HCT116 (cell line): ENCODE results near the gene PLCB3. TPM values are rescaled to one million over a fixed set of nuclear protein-coding genes. Genes with fewer than 3 reads are reported as not detected.

Source experiments
- ATAC-seq: fragments of 200-7000 bp; cut with Tn5 transposase; 2 replicates; pipeline ENCODE4 v1.9.1; 2020; ENCODE audit warnings: mild to moderate bottlenecking, moderate library complexity
- BruUV-seq: library from RNA; stranded (reverse); fragments of 400-500 nt; replicated peaks from 2 replicates; lab custom pipeline; 2021; lab: Mats Ljungman, UMichigan
- CTCF ChIA-PET: fragments of 300-600 bp; sonication (Branson Sonifier 250); formaldehyde crosslinking; loops from one replicate; lab custom pipeline; 2021; ENCODE audit warnings: antibody characterized with exemption; lab: Charles Lee
- POLR2A ChIA-PET: fragments of 300-600, 350-600 bp; sonication (Branson Sonifier 250); formaldehyde crosslinking; loops from one replicate; lab custom pipeline; 2021; ENCODE audit warnings: antibody characterized with exemption; lab: Charles Lee
- RAD21 ChIA-PET, 2 experiments: fragments of 300-600 bp; sonication (Branson Sonifier 250); formaldehyde crosslinking; loops; one replicate each; lab custom pipeline; 2023; ENCODE audit warnings: low total read pairs in 2 of 2; ENCODE audit not compliant: uncharacterized antibody in 2 of 2, unreplicated experiment in 2 of 2, low non-redundant PET in 1 of 2; lab: Charles Lee
- DNase-seq: peaks from one replicate; pipeline ENCODE4 v3.0.0-alpha.2; 2010; ENCODE audit warnings: low read depth, low spot score
- H2AFZ ChIP-seq: fragments of 200-600 bp; shearing (Covaris generic), sonication (generic); 2 replicates; pipeline ENCODE4 v1.6.1; 2017; ENCODE audit warnings: low read depth, mixed run types, mixed read lengths, antibody characterized with exemption, low read length; ENCODE audit not compliant: poor library complexity, severe bottlenecking
- H3K27ac ChIP-seq: 2 replicates; pipeline ENCODE4 v1.5.1; 2012; ENCODE audit warnings: low read depth, low read length
- H3K27me3 ChIP-seq: fragments of 200-600 bp; sonication (generic); 2 replicates; pipeline ENCODE4 v1.6.1; 2016; ENCODE audit warnings: mixed run types, low read length, mixed read lengths; ENCODE audit not compliant: insufficient read depth
- H3K36me3 ChIP-seq, 2 experiments: fragments of 200-500 bp in 1 of 2; fragments of 200-600 bp in 1 of 2; sonication (Bioruptor generic) in 1 of 2; sonication (generic) in 1 of 2; 2 replicates each; pipeline versions ENCODE4 v1.5.1 to v1.6.1; 2014 to 2016; ENCODE audit warnings: low read length in 2 of 2, inconsistent platforms in 1 of 2, mixed read lengths in 1 of 2, mixed run types in 1 of 2; ENCODE audit not compliant: insufficient read depth in 2 of 2, control insufficient read depth in 1 of 2
- H3K4me1 ChIP-seq, 2 experiments: fragments of 200-600 bp in 1 of 2; sonication (generic) in 1 of 2; 2 replicates each; pipeline versions ENCODE4 v1.5.1 to v1.6.1; 2012 to 2017; ENCODE audit warnings: low read length in 2 of 2, inconsistent platforms in 1 of 2, mild to moderate bottlenecking in 1 of 2, mixed read lengths in 1 of 2, mixed run types in 1 of 2, moderate library complexity in 1 of 2; ENCODE audit not compliant: insufficient read depth in 2 of 2, control insufficient read depth in 1 of 2
- H3K4me2 ChIP-seq: fragments of 200-600 bp; sonication (generic); 2 replicates; pipeline ENCODE4 v1.6.1; 2017; ENCODE audit warnings: mixed run types, low read length, mixed read lengths
- H3K4me3 ChIP-seq, 2 experiments: fragments of 200-600 bp in 1 of 2; sonication (generic) in 1 of 2; replicated peaks in 1 of 2; 2 replicates each; pipeline ENCODE4 v1.5.1; 2011 to 2016; ENCODE audit warnings: low read length in 2 of 2, control low read depth in 1 of 2, low read depth in 1 of 2, mild to moderate bottlenecking in 1 of 2, mixed read lengths in 1 of 2, mixed run types in 1 of 2
- H3K79me2 ChIP-seq: fragments of 200-600 bp; sonication (generic); 2 replicates; pipeline ENCODE4 v1.6.1; 2017; ENCODE audit warnings: mild to moderate bottlenecking, mixed run types, low read length, moderate library complexity, mixed read lengths; ENCODE audit not compliant: insufficient read depth
- H3K9ac ChIP-seq: fragments of 200-600 bp; sonication (generic); 2 replicates; pipeline ENCODE4 v1.6.1; 2016; ENCODE audit warnings: low read length, mixed read lengths
- H3K9me2 ChIP-seq: fragments of 200-600 bp; sonication (generic), shearing (Covaris generic); 2 replicates; pipeline ENCODE4 v1.6.1; 2017; ENCODE audit warnings: mixed run types, mild to moderate bottlenecking, moderate library complexity; ENCODE audit not compliant: insufficient read depth
- H3K9me3 ChIP-seq, 2 experiments: fragments of 200-500 bp in 1 of 2; fragments of 200-600 bp in 1 of 2; sonication (Bioruptor generic) in 1 of 2; sonication (generic) in 1 of 2; 2 replicates each; pipeline ENCODE4 v1.6.1; 2014 to 2017; ENCODE audit warnings: low read length in 2 of 2, mixed read lengths in 2 of 2, inconsistent platforms in 1 of 2, low read depth in 1 of 2, mild to moderate bottlenecking in 1 of 2, mixed run types in 1 of 2, moderate library complexity in 1 of 2; ENCODE audit not compliant: control insufficient read depth in 1 of 2, insufficient read depth in 1 of 2
- H4K20me1 ChIP-seq: fragments of 200-600 bp; sonication (generic), shearing (Covaris generic); 2 replicates; pipeline ENCODE4 v1.6.1; 2017; ENCODE audit warnings: mixed run types, mild to moderate bottlenecking, moderate library complexity; ENCODE audit not compliant: insufficient read depth
- CBX3 ChIP-seq: IDR thresholded peaks from 2 replicates; pipeline ENCODE4 v1.6.1; 2012; ENCODE audit warnings: low read depth
- CEBPB ChIP-seq: IDR thresholded peaks from 2 replicates; pipeline ENCODE4 v1.6.1; 2012; ENCODE audit warnings: low read depth
- EZH2 ChIP-seq: fragments of 200-600 bp; sonication (generic); IDR thresholded peaks from 2 replicates; pipeline ENCODE4 v1.6.1; 2017; ENCODE audit warnings: antibody characterized with exemption, mixed run types
- EZH2phosphoT487 ChIP-seq: fragments of 200-600 bp; IDR thresholded peaks from 2 replicates; pipeline ENCODE4 v1.6.1; 2018; ENCODE audit warnings: antibody characterized with exemption, borderline replicate concordance
- JUND ChIP-seq: IDR thresholded peaks from 2 replicates; pipeline ENCODE4 v1.6.1; 2012
- POLR2A ChIP-seq: IDR thresholded peaks from 2 replicates; pipeline ENCODE4 v1.7.0; 2011; ENCODE audit warnings: borderline replicate concordance; ENCODE audit not compliant: insufficient read depth, insufficient read length; ENCODE audit errors: extremely low read depth
- POLR2AphosphoS5 ChIP-seq: IDR thresholded peaks from 2 replicates; pipeline ENCODE4 v1.6.1; 2011; ENCODE audit warnings: mild to moderate bottlenecking, low read depth, low read length, moderate library complexity
- RAD21 ChIP-seq: IDR thresholded peaks from 2 replicates; pipeline ENCODE4 v1.6.1; 2012; ENCODE audit warnings: low read depth, mild to moderate bottlenecking
- SIN3A ChIP-seq: IDR thresholded peaks from 2 replicates; pipeline ENCODE4 v1.6.1; 2012; ENCODE audit warnings: low read depth
- SP1 ChIP-seq: IDR thresholded peaks from 2 replicates; pipeline ENCODE4 v1.6.1; 2012; ENCODE audit warnings: low read depth
- TCF7L2 ChIP-seq: IDR thresholded peaks from 2 replicates; pipeline ENCODE4 v1.7.0; 2011; ENCODE audit warnings: borderline replicate concordance, inconsistent platforms; ENCODE audit not compliant: insufficient read depth, insufficient read length; ENCODE audit errors: extremely low read depth
- YY1 ChIP-seq: IDR thresholded peaks from 2 replicates; pipeline ENCODE4 v1.6.1; 2011; ENCODE audit warnings: low read length, low read depth, moderate library complexity, mild to moderate bottlenecking; ENCODE audit not compliant: insufficient replicate concordance; ENCODE audit errors: extremely low read depth
- ZFX ChIP-seq: fragments of 450-650 bp; IDR thresholded peaks from 2 replicates; pipeline ENCODE4 v1.6.1; 2017
- ZNF274 ChIP-seq: fragments of 200-500 bp; sonication (Bioruptor generic); IDR thresholded peaks from 2 replicates; pipeline ENCODE4 v1.6.1; 2014; ENCODE audit warnings: mild to moderate bottlenecking, low read depth, low read length, inconsistent platforms
- intact Hi-C: fragments of 100-400 bp; cut with micrococcal nuclease; formaldehyde crosslinking; loops from 2 replicates; pipeline ENCODE4 v1.10.0; 2022
- total RNA-seq: library from RNA; stranded (reverse); gene quantifications from one replicate; pipeline ENCODE4 v1.2.1, GENCODE V29; 2021; ENCODE audit not compliant: unreplicated experiment
- TF ChIP-seq, protein P1 (sequence below): IDR thresholded peaks from 2 replicates; pipeline ENCODE4 v1.6.1; 2012
- TF ChIP-seq, protein P2 (sequence below), 3 experiments: fragments of 200-600 bp in 1 of 3; sonication (generic) in 1 of 3; IDR thresholded peaks in 2 of 3; conservative IDR thresholded peaks in 1 of 3; 2 replicates each; pipeline ENCODE4 v1.5.1; 2012 to 2017; ENCODE audit warnings: low read depth in 2 of 3, low read length in 2 of 3, antibody characterized with exemption in 1 of 3, borderline replicate concordance in 1 of 3, control low read depth in 1 of 3, mild to moderate bottlenecking in 1 of 3, mixed read lengths in 1 of 3, mixed run types in 1 of 3, moderate library complexity in 1 of 3; ENCODE audit not compliant: insufficient read depth in 1 of 3

The PLCB3 gene
- total RNA-seq, 1 experiment from 2014 or later, result 106 TPM

DNA sequence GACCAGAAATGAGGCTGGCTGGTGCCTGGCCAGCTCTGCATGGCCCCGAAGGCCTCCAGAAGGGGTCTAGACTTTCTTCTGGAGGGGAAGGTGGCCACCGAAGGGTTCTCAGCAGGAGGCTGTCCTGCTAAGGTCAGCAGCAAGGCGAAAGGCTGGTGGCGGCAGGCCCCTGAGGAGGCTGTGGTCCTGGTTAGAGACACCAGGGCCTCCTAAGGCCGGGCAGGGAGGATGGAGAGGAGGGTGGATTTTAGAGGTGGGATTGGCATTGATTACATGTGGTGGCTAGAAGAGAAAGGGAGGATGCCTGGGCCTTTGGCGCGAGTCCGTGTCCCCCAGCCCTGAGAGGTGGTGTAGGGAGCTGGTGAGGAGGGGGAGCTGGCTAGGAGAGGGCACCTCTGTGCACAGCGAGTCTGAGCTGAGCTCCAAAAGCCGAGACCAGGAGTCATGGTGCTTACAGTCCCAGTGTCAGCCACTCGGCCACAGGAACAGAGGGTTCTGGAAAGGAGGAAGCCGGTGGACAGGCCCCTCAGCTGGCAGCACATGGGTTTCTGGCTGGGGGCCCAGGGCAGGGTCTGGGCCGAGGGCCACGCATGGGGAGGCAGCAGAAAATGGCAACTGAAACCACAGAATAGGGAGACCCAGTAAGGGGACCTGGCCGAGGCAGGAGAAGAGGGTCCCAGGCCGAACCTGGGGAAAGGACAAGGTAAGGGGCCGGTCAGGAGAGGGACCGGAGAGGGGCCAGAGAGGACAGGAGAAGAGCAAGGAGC lies 42.4 kb upstream of the PLCB3 start:
- Histone ChIP-seq H2AFZ (no peak overlapping the region), H3K9me3 (no peaks in the 10 kb centered on the region), H4K20me1 (no peaks in the 10 kb centered on the region), H3K9ac (no peak overlapping the region), H3K4me1 (peaks cover 0 to 7% of the 10 kb centered on the region in 2 experiments; a peak in 1 of 4 replicates), H3K27me3 (no peaks in the 10 kb centered on the region)
- intact Hi-C loops, result no loop called here
- no TSS peak for BruUV-seq
- ChIA-PET RAD21 (no interaction called here), POLR2A (no interaction called here)
- no peak for TF ChIP-seq JUND
- TF ChIP-seq, protein P1, sequence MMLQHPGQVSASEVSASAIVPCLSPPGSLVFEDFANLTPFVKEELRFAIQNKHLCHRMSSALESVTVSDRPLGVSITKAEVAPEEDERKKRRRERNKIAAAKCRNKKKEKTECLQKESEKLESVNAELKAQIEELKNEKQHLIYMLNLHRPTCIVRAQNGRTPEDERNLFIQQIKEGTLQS, result no peak
- no peak for TF ChIP-seq TCF7L2
- TF ChIP-seq SIN3A, result no peak
- TF ChIP-seq, all 23 proteins: peak for 0
- ATAC-seq (no peak), DNase-seq (no peak)
- Histone ChIP-seq H3K4me3 (no peak overlapping the region), H3K79me2 (peaks cover 4% of the 10 kb centered on the region; the same call in 1 of the 2 replicates), H3K27ac (no peak overlapping the region), H3K4me2 (no peak overlapping the region), H3K9me2 (no peaks in the 10 kb centered on the region), H3K36me3 (peaks cover 14 to 16% of the 10 kb centered on the region in 2 experiments)
- CTCF ChIA-PET, result no interaction called here

DNA sequence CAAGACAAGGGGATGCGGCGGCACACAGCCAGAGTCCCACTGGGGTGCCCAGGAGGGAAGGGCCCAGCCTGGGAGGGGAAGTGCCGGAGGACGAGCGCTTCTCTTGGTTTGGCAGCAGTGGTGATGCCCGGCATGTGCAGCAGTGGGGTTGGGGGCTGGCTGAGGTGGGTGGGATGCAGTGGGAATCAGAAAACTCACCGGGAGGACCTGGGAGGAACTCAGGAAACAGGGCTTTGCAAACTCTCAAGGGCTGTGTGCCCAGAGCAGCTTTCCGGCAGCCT lies 41.8 kb upstream of the PLCB3 start:
- CTCF ChIA-PET, result no interaction called here
- H3K4me1 ChIP-seq, result peaks cover 0 to 2% of the 10 kb centered on the region in 2 experiments; a peak in 1 of 4 replicates
- no peaks in the 10 kb centered on the region for H4K20me1 ChIP-seq
- H3K9me3 ChIP-seq, result no peaks in the 10 kb centered on the region
- no peaks in the 10 kb centered on the region for H3K9me2 ChIP-seq
- H3K9ac ChIP-seq, result no peak overlapping the region
- H3K4me2 ChIP-seq, result no peak overlapping the region
- intact Hi-C loops, result no loop called here
- no peak overlapping the region for H3K27ac ChIP-seq
- H3K36me3 ChIP-seq, result peaks cover 12 to 13% of the 10 kb centered on the region in 2 experiments
- no peak overlapping the region for H3K4me3 ChIP-seq
- ATAC-seq (no peak), DNase-seq (no peak)
- BruUV-seq, result no TSS peak
- RAD21 ChIA-PET, result no interaction called here
- POLR2A ChIA-PET, result no interaction called here
- no peaks in the 10 kb centered on the region for H3K79me2 ChIP-seq
- H2AFZ ChIP-seq, result no peak overlapping the region
- H3K27me3 ChIP-seq, result no peaks in the 10 kb centered on the region
- TF ChIP-seq YY1 (no peak), SP1 (no peak), RAD21 (no peak), ZFX (no peak), TCF7L2 (no peak), EZH2 (no peak), EZH2phosphoT487 (no peak), CBX3 (no peak), JUND (no peak), ZNF274 (no peak), POLR2AphosphoS5 (no peak), POLR2A (no peak), CEBPB (no peak)
- TF ChIP-seq, protein P2, sequence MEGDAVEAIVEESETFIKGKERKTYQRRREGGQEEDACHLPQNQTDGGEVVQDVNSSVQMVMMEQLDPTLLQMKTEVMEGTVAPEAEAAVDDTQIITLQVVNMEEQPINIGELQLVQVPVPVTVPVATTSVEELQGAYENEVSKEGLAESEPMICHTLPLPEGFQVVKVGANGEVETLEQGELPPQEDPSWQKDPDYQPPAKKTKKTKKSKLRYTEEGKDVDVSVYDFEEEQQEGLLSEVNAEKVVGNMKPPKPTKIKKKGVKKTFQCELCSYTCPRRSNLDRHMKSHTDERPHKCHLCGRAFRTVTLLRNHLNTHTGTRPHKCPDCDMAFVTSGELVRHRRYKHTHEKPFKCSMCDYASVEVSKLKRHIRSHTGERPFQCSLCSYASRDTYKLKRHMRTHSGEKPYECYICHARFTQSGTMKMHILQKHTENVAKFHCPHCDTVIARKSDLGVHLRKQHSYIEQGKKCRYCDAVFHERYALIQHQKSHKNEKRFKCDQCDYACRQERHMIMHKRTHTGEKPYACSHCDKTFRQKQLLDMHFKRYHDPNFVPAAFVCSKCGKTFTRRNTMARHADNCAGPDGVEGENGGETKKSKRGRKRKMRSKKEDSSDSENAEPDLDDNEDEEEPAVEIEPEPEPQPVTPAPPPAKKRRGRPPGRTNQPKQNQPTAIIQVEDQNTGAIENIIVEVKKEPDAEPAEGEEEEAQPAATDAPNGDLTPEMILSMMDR (IDR thresholded peaks at IDR 0.05 in 2 of 3, conservative IDR thresholded peaks at IDR 0.05 in 1 of 3; ENCODE audit: borderline replicate concordance in 1 of 3, insufficient read depth in 1 of 3, low read depth in 2 of 3, low read length in 2 of 3), result no peak
- TF ChIP-seq, protein P1, result no peak
